Upper lobe of left lung (tissue), 4 donors: ENCODE results near the gene L3MBTL3.

Experiments used
- CTCF ChIP-seq, 6 experiments: fragments of 450-650 bp in 4 of 6; fragments of 200-600 bp in 2 of 6; sonication (generic) in 2 of 6; IDR thresholded peaks; one replicate each; pipeline ENCODE4 v1.5.1; 2016 to 2019; ENCODE audit warnings: antibody characterized with exemption in 6 of 6
- EP300 ChIP-seq, 4 donors: sonication (generic); formaldehyde crosslinking; IDR thresholded peaks; one replicate each; pipeline ENCODE4 v1.5.1; 2017; ENCODE audit warnings: antibody characterized with exemption in 4 of 4, control low read depth in 2 of 4

DNA sequence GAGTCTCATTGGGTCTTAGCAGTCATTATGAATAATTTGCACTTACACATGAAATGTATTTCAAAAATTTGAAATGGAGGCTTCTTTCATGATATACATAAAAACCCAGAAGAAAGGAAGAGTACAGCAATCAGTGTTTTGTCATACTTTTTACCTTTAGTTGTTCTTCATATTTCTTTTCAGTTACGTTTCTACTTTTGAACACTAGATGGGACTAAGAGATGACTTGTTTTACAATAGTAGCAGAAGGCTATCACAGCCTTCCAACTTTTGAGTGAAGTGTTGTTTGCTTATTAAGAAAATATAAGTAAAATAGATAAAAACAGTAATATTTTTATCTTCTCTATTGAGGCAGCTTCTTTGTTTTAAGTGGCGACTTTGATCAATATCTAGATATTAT is 58.1 kb downstream of the L3MBTL3 start:
- TF ChIP-seq CTCF (IDR thresholded peaks at IDR 0.05) (no peak), EP300 (IDR thresholded peaks at IDR 0.05) (no peak)
